ENCODE measurements around the gene EXOSC9.
"Not testable (repeated sequence)": the region's sequence is repeated elsewhere in the genome, so short reads cannot be mapped to it uniquely, and the experiment has no call there.

Gene EXOSC9

GRCh38 chr4:121800961-121801714 is at the start of gene EXOSC9:
EXOSC9 (plus strand) TSS chr4:121801323; CDS start chr4:121801425, 102 bp downstream.
- H3K27ac ChIP-seq (ENCODE audit: low read depth, low read length, poor library complexity, severe bottlenecking), result peak within 1 kb of the TSS; percentile 77
- no peaks in the 10 kb centered on the region for H3F3A ChIP-seq (ENCODE audit: insufficient read depth, low read length)
- peaks cover 22% of the 10 kb centered on the region for H3K4me1 ChIP-seq (ENCODE audit: insufficient read depth, low read length, severe bottlenecking)
- peak within 1 kb of the TSS; percentile 91 for H3K4me2 ChIP-seq (ENCODE audit: low read length)
- no peaks in the 10 kb centered on the region for H4K20me1 ChIP-seq (ENCODE audit: insufficient read depth, low read length)
- peaks cover 20% of the 10 kb centered on the region for H3K79me2 ChIP-seq (ENCODE audit: insufficient read depth, low read length)
- peak within 1 kb of the TSS; percentile 80 for H3K4me3 ChIP-seq (ENCODE audit: low read depth, low read length, poor library complexity, severe bottlenecking)
- TF ChIP-seq CTCF (IDR thresholded peaks at IDR 0.05; ENCODE audit: low read length) (no peak), EZH2 (IDR thresholded peaks at IDR 0.05; ENCODE audit: borderline replicate concordance, low read length) (no peak)
- peak within 1 kb of the TSS; percentile 86 for H3K9ac ChIP-seq (ENCODE audit: low read length)
- H3K36me3 ChIP-seq (ENCODE audit: insufficient read depth, low read length), result peaks cover 36% of the 10 kb centered on the region
- H2AFZ ChIP-seq (ENCODE audit: low read length), result 0 out of 2 replicates have a peak within 1 kb of the TSS, but pooled peaks have one; percentile 9
- H3K9me2 ChIP-seq (ENCODE audit: low read depth, low read length), result no peaks in the 10 kb centered on the region
- no peaks in the 10 kb centered on the region for H3K27me3 ChIP-seq (ENCODE audit: insufficient read depth, low read length)
- no peaks in the 10 kb centered on the region for H3K9me3 ChIP-seq (ENCODE audit: low read length)

- H3K4me3 ChIP-seq (ENCODE audit: low read depth, low read length, poor library complexity, severe bottlenecking); H3K9ac ChIP-seq (ENCODE audit: low read length); H3K79me2 ChIP-seq (ENCODE audit: insufficient read depth, low read length); H3K9me3 ChIP-seq (ENCODE audit: low read length); H3K36me3 ChIP-seq (ENCODE audit: insufficient read depth, low read length); H4K20me1 ChIP-seq (ENCODE audit: insufficient read depth, low read length); H3K4me2 ChIP-seq (ENCODE audit: low read length); H3K27me3 ChIP-seq (ENCODE audit: insufficient read depth, low read length); H3F3A ChIP-seq (ENCODE audit: insufficient read depth, low read length); H2AFZ ChIP-seq (ENCODE audit: low read length); H3K9me2 ChIP-seq (ENCODE audit: low read depth, low read length); H3K4me1 ChIP-seq (ENCODE audit: insufficient read depth, low read length, severe bottlenecking); H3K27ac ChIP-seq (ENCODE audit: low read depth, low read length, poor library complexity, severe bottlenecking): not testable (repeated sequence)
Measured at GRCh38 chr4:121752142-121752541, 49.0 kb upstream of the EXOSC9 start.

DNA sequence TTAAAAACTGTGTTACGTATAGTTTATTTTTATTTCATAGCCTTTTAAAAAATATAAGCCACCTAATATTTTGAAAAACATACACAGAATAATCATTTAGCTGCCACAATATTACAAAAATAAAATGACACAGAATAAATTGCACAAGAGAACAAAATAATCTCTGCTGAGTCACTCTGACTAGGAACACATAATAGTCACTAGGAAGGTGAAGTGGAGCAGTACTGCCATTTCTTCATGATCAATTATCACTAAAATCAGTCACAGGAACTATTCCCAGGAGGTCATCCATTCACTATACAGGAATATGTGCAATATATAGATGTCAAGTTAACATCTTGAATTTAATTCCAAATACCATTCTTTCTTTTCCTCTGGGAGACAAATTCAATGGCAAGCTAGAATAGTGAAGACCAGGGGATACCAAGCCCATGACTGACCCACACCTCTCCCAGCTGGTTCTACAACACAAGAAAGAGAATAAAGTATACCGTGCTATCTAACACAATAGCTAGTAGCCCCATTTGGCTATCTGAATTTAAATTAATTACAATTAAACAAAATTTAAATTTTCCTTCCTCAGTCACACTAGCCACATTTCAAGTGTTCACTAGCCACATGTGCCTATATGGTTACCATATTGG is 42.1 kb upstream of the EXOSC9 start:
- Histone ChIP-seq H3F3A (ENCODE audit: insufficient read depth, low read length) (no peaks in the 10 kb centered on the region), H2AFZ (ENCODE audit: low read length) (no peak overlapping the region), H3K9ac (ENCODE audit: low read length) (no peak overlapping the region), H3K27me3 (ENCODE audit: insufficient read depth, low read length) (no peaks in the 10 kb centered on the region), H3K36me3 (ENCODE audit: insufficient read depth, low read length) (no peaks in the 10 kb centered on the region), H3K4me2 (ENCODE audit: low read length) (no peak overlapping the region), H3K27ac (ENCODE audit: low read depth, low read length, poor library complexity, severe bottlenecking) (no peak overlapping the region), H3K9me3 (ENCODE audit: low read length) (no peaks in the 10 kb centered on the region), H3K79me2 (ENCODE audit: insufficient read depth, low read length) (no peaks in the 10 kb centered on the region), H3K9me2 (ENCODE audit: low read depth, low read length) (no peaks in the 10 kb centered on the region), H4K20me1 (ENCODE audit: insufficient read depth, low read length) (no peaks in the 10 kb centered on the region), H3K4me3 (ENCODE audit: low read depth, low read length, poor library complexity, severe bottlenecking) (no peak overlapping the region), H3K4me1 (ENCODE audit: insufficient read depth, low read length, severe bottlenecking) (no peaks in the 10 kb centered on the region)
- TF ChIP-seq EZH2 (IDR thresholded peaks at IDR 0.05; ENCODE audit: borderline replicate concordance, low read length) (no peak), CTCF (IDR thresholded peaks at IDR 0.05; ENCODE audit: low read length) (no peak)

Measured in OCI-LY1 (cell line).